Measurements from ENCODE around the gene CER1.

Gene CER1

DNA sequence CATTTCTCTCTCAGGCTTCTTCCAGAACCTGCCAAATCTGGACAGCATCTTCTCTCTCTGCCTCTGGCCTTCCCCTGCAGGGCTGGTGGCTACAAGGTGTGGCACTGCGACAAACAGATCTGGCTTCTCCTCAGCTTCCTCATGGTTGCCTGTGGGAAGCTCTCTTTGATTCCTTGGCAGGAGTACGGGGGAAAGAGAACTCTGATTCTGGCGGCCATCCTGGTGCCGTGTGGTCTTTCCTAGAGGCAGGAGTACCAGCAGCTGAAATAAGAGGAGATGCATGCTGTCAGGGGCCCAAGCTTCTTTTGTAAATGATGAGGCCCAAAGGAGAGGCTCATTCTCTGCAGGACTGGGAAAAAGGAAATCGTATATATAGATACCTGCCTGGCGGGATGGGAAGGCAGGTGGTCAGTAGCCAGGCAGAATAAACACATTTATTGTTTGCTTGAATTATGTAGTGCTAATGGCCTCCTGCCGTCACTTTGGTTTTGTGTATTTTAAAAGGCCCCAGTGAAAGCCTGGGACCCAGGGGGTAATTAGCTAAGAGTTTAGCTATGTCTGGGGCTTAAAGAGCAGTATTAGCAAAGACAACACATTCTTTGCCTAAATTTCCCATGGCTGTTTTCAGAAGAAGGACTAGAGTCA is at the start of gene CER1:
Gene CER1 (minus strand): TSS at position 343 of the 645 bp plus-strand sequence. CDS start 61 bp downstream, at position 282.
- no peak for DNase-seq (ENCODE audit: low spot score)
- no peak for FAIRE-seq

DNA sequence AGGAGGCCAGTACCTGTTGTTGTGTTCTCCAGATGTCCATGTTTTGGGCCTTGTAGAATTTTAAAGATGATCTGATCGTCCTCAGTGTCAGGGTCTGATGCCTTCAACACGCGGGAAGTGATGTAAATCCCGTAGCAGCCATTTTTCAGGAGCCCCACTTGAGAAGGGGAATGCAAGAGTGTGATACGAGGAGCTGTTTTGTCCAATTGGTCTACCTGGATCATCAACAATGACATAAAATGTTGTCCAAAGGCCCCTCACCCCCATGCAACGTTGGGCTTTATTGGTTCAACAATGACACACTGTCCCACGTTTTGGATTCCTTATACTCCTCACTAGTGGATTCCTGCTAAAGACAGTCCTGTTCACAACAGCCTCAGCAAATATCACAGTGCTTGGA is 48.1 kb upstream of the CER1 start:
- FAIRE-seq (no peak), DNase-seq (ENCODE audit: low spot score) (no peak)

GRCh38 chr9:14769230-14769571 is 46.7 kb upstream of the CER1 start:
- FAIRE-seq (no peak), DNase-seq (ENCODE audit: low spot score) (no peak)

DNA sequence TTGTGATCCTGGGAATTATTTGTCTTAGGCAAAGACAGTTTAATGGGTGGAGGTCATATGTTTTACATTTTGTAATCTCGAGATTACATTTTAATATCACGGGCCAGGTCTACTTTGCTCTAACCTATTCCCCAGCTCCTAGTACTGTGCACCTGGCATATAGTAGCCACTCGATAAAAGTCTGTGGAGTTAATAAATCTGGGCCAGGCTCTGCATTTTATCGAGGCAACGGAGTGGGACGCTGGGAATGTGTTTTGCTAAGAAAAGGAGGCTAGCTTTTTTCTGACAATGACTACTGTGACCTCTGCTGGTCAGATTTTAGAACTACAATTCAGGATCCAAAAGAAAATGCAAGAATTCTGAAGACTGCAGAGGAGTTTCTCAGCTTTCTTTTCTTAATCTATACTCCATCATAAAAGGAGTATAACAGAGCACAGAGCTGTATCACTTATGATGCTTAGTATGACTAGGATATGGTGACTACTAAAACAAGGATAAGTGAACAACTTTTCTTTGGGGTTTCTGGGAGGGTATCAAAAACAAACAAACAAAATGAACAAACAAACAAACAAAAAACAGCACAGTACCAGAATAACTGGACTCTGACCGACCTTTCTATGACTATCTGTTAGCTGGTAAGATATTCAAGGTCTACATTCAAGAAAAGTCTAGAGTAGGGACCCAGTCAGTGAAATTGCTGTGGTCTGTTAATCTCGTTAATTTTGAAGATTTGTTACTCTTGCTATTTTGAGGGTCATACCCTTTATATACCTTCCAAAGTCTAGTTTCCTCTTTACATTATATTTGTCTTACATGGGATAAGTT is 46.1 kb upstream of the CER1 start:
- peak; percentile 51 for FAIRE-seq

DNA sequence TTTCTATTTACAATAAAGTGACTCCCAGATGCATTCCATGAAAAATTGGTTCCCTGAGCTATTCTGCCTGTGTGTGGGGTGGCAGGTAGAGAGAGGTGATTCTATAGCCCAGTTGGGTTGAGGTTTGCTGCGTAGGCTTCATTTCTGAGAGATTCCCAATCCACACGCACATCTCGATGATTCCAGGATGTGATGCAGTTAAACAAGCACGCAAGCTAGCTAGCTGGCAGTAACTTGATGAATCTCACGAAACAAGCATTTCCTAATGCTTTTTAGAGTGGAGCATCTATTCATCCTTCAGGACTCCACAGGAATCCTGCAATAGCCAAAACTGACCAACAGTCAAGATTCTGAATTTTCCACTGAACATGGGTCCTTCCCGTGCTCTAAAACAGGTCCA is 43.8 kb upstream of the CER1 start:
- DNase-seq (ENCODE audit: low spot score) (no peak), FAIRE-seq (no peak)

More for the DNA sequence above, 46.1 kb upstream of the CER1 start:
- DNase-seq (ENCODE audit: low spot score): peak; percentile 35

GRCh38 chr9:14761584-14761983 is 39.1 kb upstream of the CER1 start:
- DNase-seq (ENCODE audit: low spot score) (no peak), FAIRE-seq (no peak)

- FAIRE-seq (no peak), DNase-seq (ENCODE audit: low spot score) (no peak)
These were observed 37.5 kb upstream of the CER1 start for GRCh38 chr9:14760060-14760459.

DNA sequence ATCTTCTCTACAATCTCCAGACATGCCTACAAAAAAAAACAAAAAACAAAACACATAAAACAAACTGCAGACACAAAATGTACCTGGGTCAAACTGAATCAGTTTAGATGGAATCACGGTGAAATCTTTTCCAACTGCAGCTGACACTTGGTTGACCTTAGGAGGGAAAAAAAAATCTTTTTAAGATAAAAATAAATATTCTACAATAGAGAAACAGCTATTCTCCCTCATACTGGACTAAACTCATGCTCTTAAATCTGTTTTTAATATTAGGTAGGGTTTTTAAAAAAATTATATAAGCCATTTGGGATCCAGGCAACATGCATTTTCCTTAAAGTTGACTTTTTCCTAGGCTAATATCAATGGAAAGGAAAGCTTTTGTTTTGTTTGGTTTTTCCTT is 33.8 kb upstream of the CER1 start:
- no peak for FAIRE-seq
- no peak for DNase-seq (ENCODE audit: low spot score)

DNA sequence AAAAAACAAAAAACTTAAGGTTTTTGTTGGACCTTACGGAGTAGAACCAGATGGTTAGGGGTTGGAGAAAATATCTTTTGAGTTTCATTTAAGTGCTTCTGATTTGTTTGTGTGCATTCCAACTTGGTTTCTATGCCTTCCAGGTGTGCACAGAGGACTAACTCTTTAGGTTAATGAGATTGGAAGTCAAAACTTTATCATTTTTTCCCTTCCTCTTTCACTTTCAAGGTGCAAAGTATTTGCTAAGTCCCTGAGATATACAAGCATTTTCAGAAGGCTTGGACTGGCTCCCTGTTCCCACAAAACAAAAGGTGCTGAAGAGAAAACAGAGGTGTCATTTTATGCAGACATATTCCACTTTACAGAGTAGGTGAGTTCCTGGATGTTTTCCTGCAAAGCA is 30.3 kb upstream of the CER1 start:
- no peak for DNase-seq (ENCODE audit: low spot score)
- FAIRE-seq: no peak

- FAIRE-seq (no peak), DNase-seq (ENCODE audit: low spot score) (no peak)
These were observed 29.7 kb upstream of the CER1 start for GRCh38 chr9:14752271-14752670.

- FAIRE-seq: no peak
- DNase-seq (ENCODE audit: low spot score): no peak
These were observed 28.3 kb upstream of the CER1 start for GRCh38 chr9:14750821-14751220.

GRCh38 chr9:14749741-14750211 is 27.2 kb upstream of the CER1 start:
- DNase-seq (ENCODE audit: low spot score) (no peak), FAIRE-seq (no peak)

- FAIRE-seq (no peak), DNase-seq (ENCODE audit: low spot score) (no peak)
These were observed 25.8 kb upstream of the CER1 start for GRCh38 chr9:14748373-14748772.

DNA sequence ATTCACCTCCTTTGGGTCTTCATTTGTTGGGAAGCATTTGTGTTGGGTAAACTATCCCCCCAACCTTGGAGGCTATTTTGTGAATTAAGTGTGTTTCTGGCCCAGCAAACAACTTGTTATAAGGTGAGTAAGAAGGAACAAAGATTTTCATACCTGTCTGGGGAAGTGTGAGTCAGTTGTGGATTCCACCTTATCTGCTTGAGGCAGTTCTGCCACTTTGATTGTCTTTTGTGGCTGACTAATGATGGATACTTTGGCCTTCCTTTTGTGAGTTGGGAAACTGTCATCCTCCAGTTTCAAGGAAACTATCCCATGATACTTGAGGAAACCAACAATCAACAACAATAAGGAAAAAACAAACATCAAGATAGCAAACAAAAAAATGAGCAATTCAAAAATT is 24.6 kb upstream of the CER1 start:
- FAIRE-seq (no peak), DNase-seq (ENCODE audit: low spot score) (no peak)

GRCh38 chr9:14746626-14747025 is 24.1 kb upstream of the CER1 start:
- FAIRE-seq: no peak

GRCh38 chr9:14744768-14745167 is 22.2 kb upstream of the CER1 start:
- DNase-seq (ENCODE audit: low spot score): no peak
- no peak for FAIRE-seq

More at GRCh38 chr9:14746626-14747025, 24.1 kb upstream of the CER1 start:
- DNase-seq (ENCODE audit: low spot score): no peak

DNA sequence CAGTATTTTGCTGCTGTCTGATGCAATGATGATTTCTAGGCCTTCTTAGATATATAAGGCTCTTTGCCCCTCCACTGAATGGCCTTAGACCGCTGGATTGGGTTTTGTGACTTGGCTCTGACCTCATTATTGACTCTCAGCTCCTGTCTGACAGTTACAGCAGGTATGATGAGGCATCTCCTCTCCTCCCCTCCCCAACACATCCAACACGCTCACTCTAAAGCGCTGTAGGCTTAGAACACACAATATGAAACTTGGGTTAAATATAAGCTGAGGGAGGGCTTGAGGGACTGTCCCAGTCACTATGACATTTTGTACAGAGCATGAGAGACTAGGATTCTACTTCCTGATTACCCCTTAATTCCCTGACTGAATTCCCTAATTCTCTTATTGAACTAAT is 18.8 kb upstream of the CER1 start:
- DNase-seq (ENCODE audit: low spot score) (no peak), FAIRE-seq (no peak)

DNA sequence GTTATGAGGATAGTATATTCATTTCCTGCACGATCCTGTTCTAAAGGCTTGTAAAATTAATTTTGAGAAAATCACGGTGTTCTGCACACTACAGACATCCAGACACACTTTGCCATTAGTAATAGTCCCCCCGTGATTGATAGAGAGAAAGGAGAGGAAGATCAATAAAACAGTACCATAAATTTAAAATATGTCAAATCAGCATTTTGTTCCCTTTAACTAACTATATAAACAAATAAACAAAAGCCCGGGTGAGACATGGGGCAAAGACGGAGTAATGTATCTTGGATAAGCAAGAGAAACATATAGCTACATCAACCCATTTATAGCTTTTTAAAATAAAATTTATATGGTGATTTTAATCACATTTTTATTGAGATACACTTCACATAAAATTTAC is 10.6 kb upstream of the CER1 start:
- no peak for FAIRE-seq
- no peak for DNase-seq (ENCODE audit: low spot score)

DNA sequence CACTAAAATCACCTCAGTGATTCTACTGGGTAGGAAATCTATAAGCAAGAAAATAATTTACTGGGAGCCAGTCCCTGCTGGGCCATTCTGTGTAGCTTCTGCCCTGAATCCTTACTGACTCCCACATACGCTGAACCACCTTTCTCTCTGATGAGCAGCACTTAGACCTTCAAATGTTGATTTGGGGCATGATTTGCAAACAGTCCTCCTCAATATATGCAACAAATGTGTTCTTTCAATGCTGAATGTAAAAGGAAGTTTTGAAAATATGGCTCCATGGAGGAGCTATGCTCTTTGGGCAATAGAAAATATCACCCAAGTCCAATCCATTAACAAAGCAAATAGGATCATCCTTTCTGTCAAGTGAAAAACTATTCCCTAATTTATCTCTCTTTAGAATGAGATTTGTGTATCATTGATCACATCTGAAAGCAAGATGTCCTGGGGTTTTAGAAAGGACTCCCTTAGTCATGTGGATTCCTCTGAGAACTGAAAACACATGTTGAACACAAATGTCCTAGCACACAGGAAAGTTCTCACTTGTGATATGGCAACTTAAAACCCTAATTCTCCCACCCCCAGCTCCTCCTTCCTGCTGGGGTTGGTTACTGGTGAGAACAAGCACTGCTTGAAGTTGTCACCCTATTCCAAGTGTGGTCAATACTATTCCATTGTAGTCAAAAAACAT is 8.9 kb upstream of the CER1 start:
- no peak for FAIRE-seq
- no peak for DNase-seq (ENCODE audit: low spot score)

DNA sequence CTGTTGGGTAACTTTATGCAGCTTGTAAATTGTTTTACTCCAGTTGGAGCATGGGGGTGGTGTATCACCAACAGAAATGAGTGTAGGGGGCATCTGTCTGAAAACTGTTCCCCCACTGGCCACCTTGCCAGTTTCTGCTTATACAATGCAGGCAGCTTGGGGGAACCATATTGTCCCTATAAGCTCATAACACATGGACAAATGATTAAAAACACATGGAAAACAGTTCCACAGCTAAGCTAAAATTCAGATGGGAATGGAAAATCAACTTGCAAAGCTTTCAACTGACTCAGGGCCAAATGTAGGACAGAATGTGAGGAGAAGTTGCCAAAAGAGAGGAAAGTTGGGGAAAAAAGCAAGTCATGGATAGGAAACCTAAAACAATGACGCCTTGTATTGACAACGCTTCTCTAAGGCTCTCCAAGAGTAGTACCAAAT is 7.9 kb upstream of the CER1 start:
- DNase-seq (ENCODE audit: low spot score) (no peak), FAIRE-seq (no peak)

GRCh38 chr9:14723301-14723700 is 768 bp upstream of the CER1 start:
- FAIRE-seq (no peak), DNase-seq (ENCODE audit: low spot score) (no peak)

- FAIRE-seq (no peak), DNase-seq (ENCODE audit: low spot score) (no peak)
These were observed 3.2 kb downstream of the CER1 start for GRCh38 chr9:14719231-14719923.
